ENCODE data around the gene RERE.

DNA sequence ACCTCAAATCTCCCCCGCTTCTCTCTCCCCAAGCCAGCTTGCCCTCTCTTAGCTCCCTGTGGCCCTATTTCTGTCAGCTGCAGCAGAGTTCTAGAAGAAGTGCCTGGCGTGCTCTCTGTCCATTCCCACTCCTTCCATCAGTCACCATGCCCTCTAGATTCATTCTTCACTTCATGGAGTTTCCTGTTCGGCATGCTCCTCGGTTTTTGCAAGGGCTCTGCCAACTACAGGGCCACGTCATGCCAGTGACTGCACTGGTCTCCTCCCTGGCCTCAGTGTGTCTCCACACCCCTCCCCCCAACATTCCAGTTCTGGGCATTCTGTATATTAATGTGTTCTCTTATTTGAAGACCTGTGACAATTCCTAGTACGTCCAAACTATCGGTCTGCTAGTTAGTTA is 385.7 kb downstream of the RERE start:
- TF ChIP-seq TAF1 (IDR thresholded peaks at IDR 0.05; ENCODE audit: borderline replicate concordance, low read depth, low read length), result no peak
- TF ChIP-seq POLR2A (IDR thresholded peaks at IDR 0.05; ENCODE audit: low read depth, low read length), result no peak
- no peak for TF ChIP-seq POLR2AphosphoS5 (IDR thresholded peaks at IDR 0.05; ENCODE audit: low read depth, low read length)
